Measurements from ENCODE around the gene AKT2.

DNA sequence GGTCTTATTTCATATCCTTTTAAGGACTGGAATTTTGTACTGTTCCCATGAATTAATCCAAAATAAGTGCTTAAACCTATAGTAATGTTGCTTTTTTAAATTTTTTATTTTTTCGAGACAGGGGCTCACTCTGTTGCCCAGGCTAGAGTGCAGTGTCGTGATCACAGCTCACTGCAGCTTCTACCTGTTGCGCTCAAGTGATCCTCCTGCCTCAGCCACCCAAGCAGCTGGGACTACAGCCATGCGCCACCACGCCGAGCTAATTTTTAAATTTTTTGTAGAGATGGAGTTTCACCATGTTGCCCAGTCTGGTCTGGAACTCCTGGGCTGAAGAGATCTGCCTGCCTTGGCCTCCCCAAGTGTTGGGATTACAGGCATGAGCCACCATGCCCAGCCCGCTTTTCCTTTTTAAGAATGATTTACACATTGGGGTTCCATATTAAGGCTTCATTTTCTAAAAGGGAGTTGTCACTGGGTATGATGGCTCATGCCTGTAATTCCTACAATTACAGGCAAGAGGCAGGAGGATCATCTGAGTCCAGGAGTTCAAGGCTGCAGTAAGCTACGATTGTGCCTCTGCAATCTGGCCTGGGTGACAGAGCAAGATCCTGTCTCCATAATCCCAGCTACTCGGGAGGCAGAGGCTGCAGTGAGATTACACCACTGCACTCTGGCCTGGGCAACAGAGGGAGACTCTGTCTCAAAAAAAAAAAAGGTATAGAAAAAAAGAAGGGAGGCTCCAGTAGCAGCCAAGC lies 28.3 kb upstream of the AKT2 start:
- TF ChIP-seq, protein P1, sequence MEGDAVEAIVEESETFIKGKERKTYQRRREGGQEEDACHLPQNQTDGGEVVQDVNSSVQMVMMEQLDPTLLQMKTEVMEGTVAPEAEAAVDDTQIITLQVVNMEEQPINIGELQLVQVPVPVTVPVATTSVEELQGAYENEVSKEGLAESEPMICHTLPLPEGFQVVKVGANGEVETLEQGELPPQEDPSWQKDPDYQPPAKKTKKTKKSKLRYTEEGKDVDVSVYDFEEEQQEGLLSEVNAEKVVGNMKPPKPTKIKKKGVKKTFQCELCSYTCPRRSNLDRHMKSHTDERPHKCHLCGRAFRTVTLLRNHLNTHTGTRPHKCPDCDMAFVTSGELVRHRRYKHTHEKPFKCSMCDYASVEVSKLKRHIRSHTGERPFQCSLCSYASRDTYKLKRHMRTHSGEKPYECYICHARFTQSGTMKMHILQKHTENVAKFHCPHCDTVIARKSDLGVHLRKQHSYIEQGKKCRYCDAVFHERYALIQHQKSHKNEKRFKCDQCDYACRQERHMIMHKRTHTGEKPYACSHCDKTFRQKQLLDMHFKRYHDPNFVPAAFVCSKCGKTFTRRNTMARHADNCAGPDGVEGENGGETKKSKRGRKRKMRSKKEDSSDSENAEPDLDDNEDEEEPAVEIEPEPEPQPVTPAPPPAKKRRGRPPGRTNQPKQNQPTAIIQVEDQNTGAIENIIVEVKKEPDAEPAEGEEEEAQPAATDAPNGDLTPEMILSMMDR (IDR thresholded peaks at IDR 0.05), result no peak
- no peak for TF ChIP-seq POLR2A (IDR thresholded peaks at IDR 0.05)

Measured in body of pancreas (tissue), 4 donors.